ENCODE measurements around the gene AGMO.

AGMO gene

DNA sequence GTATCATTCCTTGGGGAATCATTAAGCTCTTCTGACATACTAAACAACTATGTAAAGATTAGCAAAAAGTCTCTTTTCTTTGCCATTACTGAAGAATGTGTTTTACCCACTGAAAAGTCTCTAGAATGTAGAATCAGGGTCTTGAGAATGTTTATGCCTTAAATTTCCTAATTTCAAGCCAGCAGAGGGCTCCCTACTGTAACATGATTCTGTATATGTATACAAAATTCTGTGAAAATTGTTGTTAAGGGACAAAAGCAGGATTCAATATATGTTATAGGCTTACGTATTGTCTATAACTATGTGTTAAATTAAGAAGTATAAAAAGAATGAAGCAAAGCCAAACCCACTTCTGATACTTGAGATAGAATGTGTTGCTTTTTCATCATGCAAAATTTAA, 362.3 kb downstream of the AGMO start:
- no peak for DNase-seq

DNA sequence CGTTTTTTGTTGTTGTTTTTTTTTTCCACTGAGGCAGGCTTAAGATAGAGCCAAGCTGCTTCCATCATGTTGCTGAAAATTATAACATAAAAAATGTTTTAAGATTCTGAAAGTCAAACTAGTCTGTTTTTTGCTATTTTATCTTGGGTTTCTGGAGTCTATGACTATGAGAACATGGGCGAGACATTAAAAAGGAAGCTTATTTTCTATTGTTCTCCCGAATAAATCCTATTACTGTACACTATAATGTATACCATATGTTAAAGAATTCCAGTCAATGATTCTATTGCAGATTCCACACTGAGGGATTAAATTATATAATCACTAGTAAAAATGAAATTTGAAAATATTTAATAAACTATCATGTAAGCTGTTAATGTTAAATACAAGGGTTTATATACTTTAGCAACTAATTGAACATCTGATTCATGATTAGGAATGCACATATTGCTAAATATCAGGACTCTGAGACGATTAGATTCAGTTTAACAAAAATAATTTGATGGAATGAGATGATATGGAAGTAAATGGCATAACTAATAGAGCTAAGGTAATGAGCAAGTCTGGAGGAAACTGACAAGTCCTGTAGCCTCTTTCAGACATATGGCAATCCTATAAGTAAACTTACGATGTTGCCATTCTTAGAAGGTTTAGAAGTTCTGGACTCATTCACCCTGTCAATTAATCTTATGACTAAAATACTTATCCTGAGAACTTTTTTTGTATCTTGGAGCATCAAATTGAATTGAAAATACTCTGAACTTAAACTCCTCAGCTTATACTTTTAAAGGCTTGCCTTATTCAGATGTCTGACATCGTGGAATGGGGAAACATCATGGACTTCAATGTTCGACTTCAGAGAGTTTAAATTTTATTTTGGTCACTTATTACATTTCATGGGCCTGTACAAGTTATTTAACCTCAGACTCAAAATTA, 364.5 kb downstream of the AGMO start:
- no peak for DNase-seq

DNA sequence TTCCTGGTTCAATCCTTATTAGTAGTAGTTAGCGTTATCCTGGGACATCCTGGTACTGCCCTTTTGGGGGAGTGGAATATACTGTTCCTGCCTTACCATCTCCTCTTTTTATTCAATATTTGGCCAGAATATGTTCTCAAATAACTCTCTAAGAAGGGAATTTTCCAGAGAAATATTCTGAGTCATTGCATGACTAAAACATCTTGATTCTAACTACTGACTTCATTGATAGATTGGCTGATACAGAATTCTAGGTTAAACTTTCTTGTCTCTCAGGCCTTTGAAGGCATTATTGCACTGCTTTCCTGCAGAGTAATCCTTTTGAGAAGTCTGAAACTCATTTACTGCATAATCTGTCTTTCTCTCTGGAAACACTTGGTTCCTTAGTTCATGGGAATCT, 383.8 kb downstream of the AGMO start:
- DNase-seq: no peak

DNA sequence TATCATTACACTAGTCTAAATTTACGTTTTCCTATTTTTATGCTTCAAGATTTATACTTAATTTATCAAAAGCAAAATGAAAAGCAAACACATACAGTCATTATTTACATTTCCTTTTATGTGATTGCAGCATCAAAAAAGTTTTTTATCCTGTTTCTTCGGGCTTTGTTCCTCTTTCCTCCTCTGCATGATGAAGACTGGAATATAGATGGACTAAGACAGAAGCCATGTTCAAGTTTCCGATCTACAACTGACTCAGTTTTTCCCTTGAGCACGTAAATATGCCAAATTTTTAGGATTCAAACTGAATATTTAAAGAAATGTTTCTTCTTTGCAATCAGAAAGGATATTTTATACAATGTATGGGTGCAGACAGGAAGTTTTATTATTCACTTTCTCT, 385.7 kb downstream of the AGMO start:
- no peak for DNase-seq

DNA sequence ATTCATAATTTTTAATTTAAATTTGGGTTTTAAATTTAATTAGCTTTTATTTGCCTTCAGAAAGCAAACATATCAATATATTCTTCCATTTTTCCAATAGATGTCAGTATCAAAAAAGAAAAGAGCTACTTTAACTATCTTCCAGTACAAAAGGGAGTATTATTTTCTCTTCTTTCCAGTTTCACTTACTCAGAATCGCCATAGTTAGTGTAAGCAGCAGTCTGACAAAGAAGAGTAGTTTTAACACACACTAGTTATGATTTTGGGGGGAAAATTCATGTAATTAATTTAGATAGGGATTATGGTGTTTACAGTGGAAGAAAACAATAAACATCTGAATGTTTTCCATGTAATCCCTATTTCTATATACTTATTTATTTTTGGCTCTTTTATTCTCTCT, 386.7 kb downstream of the AGMO start:
- no peak for DNase-seq

DNA sequence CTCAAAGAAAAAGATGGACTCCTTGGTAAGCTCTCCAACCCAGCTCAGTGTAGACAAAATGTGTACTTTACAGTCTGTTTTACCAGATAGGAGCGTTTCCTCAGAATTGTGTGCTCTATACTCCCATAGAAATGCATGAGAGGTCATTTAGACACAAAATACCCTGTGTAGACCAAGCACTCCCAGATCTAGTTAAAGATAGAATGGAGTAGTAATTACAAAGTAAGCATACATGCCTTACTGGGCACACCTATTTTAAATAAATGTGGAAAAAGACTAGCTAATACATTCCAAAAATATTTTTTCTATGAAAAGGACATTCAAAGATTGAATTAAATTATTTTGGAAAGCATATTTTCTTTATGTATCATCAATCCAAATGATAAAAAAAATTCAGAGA, 387.3 kb downstream of the AGMO start:
- DNase-seq: no peak

DNA sequence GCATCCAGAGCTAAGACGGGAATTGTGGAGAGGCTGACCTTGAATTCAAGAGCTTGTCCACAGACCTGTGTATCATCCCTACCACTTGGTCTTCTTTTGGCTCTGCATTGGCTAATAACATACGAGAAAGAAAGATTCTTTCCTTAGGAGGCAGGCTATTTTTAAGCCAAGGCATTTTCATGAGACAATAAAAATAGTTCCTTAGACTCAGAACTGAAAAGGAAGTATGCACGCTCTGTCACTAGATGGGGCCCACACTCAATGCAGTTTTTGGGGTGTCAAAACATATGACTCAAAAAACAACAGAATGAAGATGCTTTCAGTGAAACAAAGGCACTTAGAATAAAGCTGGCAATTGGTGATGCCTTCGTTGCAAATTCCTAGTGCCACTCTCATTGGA, 393.3 kb downstream of the AGMO start:
- DNase-seq: no peak

DNA sequence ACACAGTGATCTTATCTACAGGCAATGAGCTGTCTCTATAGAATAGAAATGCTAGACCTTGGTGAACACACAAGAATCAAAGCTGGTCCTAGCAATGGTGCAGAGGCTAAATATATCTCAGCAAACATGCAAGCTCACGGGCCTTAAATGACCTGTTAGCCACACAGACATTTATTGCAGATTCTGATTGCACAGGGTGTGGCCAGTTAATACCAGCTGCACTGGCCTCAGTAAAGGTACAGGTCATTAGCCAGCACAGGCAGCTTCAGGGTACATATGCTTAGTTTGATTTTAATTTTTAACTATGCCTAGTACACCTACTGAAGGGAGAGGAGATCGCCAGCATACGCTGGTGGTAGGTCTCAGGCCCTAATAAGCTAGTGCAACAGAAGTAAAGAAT, 393.9 kb downstream of the AGMO start:
- no peak for DNase-seq

DNA sequence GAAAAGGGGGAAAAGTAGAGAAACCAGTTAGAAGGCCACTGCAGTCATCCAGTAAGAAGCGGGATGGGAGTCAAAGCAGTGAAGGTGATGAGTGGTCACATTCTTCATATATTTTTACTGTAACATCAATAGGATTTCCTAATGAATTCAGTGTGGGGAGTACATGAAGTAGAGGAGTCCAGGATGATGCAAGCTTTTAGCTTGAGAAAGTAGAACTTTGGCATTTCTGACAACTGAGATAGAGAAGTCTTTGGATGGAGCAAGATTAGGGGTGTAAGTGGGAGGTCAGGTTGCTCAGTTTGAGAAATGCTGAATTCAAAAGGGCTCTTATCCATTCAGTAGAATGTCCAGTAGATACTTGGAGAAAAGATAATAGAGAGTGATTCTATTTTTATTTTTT, 395.2 kb downstream of the AGMO start:
- DNase-seq: no peak

DNA sequence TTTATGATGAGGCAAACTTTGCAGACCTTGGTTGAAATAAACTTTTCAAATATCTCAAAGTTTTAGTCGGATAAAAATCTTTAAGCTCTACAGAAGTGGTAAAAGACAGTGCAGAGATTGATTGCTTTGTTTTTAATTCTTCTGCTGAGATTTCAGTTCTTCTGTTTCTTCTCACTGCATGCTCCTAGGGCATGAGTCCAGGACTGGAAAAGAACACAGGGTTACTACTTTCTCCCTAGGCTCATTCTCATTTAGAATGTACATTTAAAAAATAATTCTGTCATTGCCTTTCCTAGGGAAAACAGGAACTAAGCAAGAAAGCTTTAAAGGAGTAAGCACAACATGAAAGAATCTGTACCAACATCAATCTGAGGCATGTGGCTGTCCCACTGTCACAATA, 402.6 kb downstream of the AGMO start:
- DNase-seq: no peak

DNA sequence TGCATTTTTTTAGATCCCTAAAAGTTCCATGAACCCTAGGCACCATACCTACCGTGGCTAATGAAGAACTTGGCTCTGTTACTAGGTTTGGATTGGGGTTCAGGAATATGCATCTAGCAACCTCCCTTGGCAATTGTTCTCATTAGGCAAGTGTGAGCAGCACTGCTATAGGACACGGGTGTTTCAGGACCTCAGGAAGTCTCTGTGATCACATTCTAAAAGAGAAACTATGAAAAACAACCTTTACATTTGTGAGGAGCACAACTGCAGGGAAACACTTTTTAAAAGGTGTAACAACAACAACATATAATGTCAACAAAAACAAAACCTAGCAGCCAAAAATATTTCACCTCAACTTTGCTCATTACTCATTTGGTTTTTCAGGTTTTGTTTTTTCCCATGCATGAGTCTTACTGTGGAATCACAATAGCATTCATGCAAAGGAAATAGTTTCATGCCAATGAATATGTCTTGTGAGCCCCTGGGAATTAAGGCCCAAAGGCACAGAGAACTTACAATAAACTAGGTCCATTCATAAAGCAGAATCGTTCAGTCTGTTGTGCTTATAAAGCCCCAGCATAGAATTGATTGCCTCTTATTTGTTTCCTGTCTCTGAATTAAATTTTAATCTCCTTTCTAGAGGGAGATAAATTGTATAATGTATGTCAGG, 403.5 kb downstream of the AGMO start:
- DNase-seq: no peak
